Mucosa of descending colon (tissue), 3 donors: ENCODE results near the gene TNRC6C. TPM values are rescaled to one million over a fixed set of nuclear protein-coding genes. Genes with fewer than 3 reads are reported as not detected.
A peak's percentile ranks its signal among the peaks of the same experiment; 100 is the strongest.

Source experiments
- ATAC-seq: fragments of 200-7000 bp; cut with Tn5 transposase; one replicate; pipeline ENCODE4 v1.9.1; 2020; ENCODE audit warnings: mild to moderate bottlenecking, moderate library complexity
- DNase-seq, 3 donors: peaks; one replicate each; pipeline ENCODE4 v3.0.0-alpha.2; 2020
- H3K36me3 ChIP-seq: fragments of 200-600 bp; one replicate; pipeline ENCODE4 v1.8.0; 2021; ENCODE audit warnings: low read depth, mild to moderate bottlenecking
- H3K4me1 ChIP-seq: fragments of 200-600 bp; one replicate; pipeline ENCODE4 v1.8.0; 2021; ENCODE audit warnings: low read depth, mild to moderate bottlenecking
- H3K4me3 ChIP-seq: fragments of 200-600 bp; one replicate; pipeline ENCODE4 v1.8.0; 2021; ENCODE audit warnings: mild to moderate bottlenecking
- H3K9me3 ChIP-seq: fragments of 200-600 bp; one replicate; pipeline ENCODE4 v1.8.0; 2021; ENCODE audit warnings: mild to moderate bottlenecking
- intact Hi-C, 2 donors: fragments of 100-400 bp; cut with DNase I in 1 of 2; cut with micrococcal nuclease in 1 of 2; formaldehyde crosslinking; loops; one replicate each; pipeline versions ENCODE4 v1.11.0 to v1.11.1; 2022; cut with DNase I, micrococcal nuclease
- total RNA-seq, 3 donors: library from RNA; stranded (reverse); fragmentation: NEBNext Ultra II Directional in 2 of 3; extraction: Animal tissue kit (Norgen Biotek cat#: 25700) in 2 of 3; gene quantifications; one replicate each; pipeline versions ENCODE4 v1.2.1 to v1.2.4, GENCODE V29; 2021 to 2023
- TF ChIP-seq, protein P1 (sequence below): fragments of 200-600 bp; IDR thresholded peaks from one replicate; pipeline ENCODE4 v1.8.0; 2022; ENCODE audit warnings: antibody characterized with exemption, mild to moderate bottlenecking
- donor health status: DM: no; HTN: no; CAD: no; lungs with moderate emphysema.
- donor health status: DM: no; HTN: no; CAD: no.
- donor health status: DM: no; HTN: yes; CAD: no.

Gene TNRC6C
- total RNA-seq, 3 donors from 2014 or later, result 13.7 to 32.6 (median 20.7) TPM

GRCh38 chr17:78105551-78105950, 147.0 kb downstream of the TNRC6C start:
- no peak for DNase-seq
- Histone ChIP-seq H3K4me3 (no peak overlapping the region), H3K36me3 (no peaks in the 10 kb centered on the region), H3K9me3 (no peaks in the 10 kb centered on the region), H3K4me1 (no peaks in the 10 kb centered on the region)
- ATAC-seq, result no peak
- intact Hi-C loops, result no loop called here
- TF ChIP-seq, protein P1, sequence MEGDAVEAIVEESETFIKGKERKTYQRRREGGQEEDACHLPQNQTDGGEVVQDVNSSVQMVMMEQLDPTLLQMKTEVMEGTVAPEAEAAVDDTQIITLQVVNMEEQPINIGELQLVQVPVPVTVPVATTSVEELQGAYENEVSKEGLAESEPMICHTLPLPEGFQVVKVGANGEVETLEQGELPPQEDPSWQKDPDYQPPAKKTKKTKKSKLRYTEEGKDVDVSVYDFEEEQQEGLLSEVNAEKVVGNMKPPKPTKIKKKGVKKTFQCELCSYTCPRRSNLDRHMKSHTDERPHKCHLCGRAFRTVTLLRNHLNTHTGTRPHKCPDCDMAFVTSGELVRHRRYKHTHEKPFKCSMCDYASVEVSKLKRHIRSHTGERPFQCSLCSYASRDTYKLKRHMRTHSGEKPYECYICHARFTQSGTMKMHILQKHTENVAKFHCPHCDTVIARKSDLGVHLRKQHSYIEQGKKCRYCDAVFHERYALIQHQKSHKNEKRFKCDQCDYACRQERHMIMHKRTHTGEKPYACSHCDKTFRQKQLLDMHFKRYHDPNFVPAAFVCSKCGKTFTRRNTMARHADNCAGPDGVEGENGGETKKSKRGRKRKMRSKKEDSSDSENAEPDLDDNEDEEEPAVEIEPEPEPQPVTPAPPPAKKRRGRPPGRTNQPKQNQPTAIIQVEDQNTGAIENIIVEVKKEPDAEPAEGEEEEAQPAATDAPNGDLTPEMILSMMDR, result no peak

- intact Hi-C loops, result no loop called here
- H3K36me3 ChIP-seq, result no peaks in the 10 kb centered on the region
- H3K4me3 ChIP-seq, result no peak overlapping the region
- TF ChIP-seq, protein P1, result no peak
- no peaks in the 10 kb centered on the region for H3K4me1 ChIP-seq
- H3K9me3 ChIP-seq, result no peaks in the 10 kb centered on the region
- ATAC-seq (no peak), DNase-seq (no peak)
Observed at GRCh38 chr17:78106211-78106610, 147.7 kb downstream of the TNRC6C start.

DNA sequence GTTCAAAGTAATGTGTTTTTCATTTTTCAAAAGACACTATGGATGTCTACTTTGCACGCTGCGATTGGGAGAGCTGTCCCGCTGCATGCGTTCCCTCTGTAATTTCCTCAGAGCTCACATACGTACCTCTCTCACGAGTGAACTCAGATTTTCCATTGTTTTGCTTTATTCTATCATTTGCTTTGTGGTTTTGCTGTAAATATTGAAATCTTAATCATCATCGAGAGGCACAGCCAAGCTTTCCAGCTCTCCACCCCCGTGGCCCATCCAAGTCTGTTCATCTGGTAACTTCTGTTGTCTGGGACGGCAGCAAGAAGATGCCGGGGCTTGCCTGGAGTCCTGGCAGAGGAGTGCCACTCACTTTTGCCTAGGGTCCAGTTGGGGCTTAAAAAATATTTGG, 149.0 kb downstream of the TNRC6C start:
- intact Hi-C loops, result no loop called here
- Histone ChIP-seq H3K4me3 (no peak overlapping the region), H3K36me3 (no peaks in the 10 kb centered on the region), H3K9me3 (no peaks in the 10 kb centered on the region), H3K4me1 (peaks cover under 1% of the 10 kb centered on the region)
- no peak for DNase-seq
- no peak for ATAC-seq
- TF ChIP-seq, protein P1, result no peak

GRCh38 chr17:78107976-78108725, 149.6 kb downstream of the TNRC6C start:
- Histone ChIP-seq H3K4me1 (peaks cover 6% of the 10 kb centered on the region), H3K4me3 (no peak overlapping the region), H3K9me3 (no peaks in the 10 kb centered on the region), H3K36me3 (no peaks in the 10 kb centered on the region)
- DNase-seq (peak in 1 of 3 donors; percentile 43), ATAC-seq (no peak)
- intact Hi-C loops, result no loop called here
- TF ChIP-seq, protein P1, result no peak

DNA sequence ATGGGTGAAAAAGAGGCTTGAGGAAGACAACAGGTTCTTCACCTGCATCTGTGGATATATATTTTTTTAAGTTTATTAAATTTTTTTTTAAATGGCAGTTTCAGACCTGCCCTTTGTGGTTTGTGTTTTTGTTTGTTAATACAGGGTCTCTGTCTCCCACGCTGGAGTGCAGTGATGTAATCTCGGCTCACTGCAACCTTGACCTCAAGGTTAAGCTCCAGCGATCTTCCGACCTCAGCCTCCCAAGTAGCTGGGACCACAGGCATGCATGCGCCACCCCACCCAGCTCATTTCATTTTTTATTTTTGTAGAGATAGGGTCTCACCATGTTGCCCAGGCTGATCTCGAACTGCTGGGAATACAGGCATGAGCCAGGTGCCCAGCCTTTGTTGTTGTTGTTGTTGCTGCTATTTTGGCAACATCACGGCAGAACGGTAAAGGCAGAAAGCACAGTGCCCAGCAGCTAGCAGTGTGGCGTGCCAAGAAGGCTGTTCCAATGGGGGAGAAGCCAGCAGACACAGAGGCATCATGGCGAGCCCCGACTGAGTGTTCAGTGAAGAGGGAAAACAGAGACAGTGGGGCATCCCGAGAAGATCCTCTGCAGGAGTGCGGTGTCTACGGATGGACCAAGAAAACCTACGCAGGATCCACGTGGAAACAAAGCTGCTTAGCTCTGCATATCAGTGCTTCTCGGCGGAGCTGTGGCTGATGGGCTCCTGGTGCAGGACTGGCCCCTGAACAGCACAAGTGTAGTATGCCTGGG, 150.4 kb downstream of the TNRC6C start:
- H3K36me3 ChIP-seq, result no peaks in the 10 kb centered on the region
- intact Hi-C loops, result no loop called here
- no peak overlapping the region for H3K4me3 ChIP-seq
- DNase-seq, result no peak
- TF ChIP-seq, protein P1, result no peak
- H3K9me3 ChIP-seq, result no peaks in the 10 kb centered on the region
- ATAC-seq, result no peak
- H3K4me1 ChIP-seq, result peaks cover 6% of the 10 kb centered on the region
